Astrocyte (in vitro differentiated cells and primary cell): ENCODE measurements around the gene GORASP2.
A peak's percentile ranks its signal among the peaks of the same experiment; 100 is the strongest.

Experiments used
- CTCF ChIP-seq: IDR thresholded peaks from 2 replicates; pipeline ENCODE4 v1.5.1; 2011; ENCODE audit warnings: low read depth, mild to moderate bottlenecking, inconsistent platforms, low read length, moderate library complexity; ENCODE audit not compliant: insufficient read depth
- EZH2 ChIP-seq: IDR thresholded peaks from 2 replicates; pipeline ENCODE4 v1.6.1; 2012; ENCODE audit warnings: mild to moderate bottlenecking, low read length, inconsistent platforms; ENCODE audit not compliant: insufficient read depth

GRCh38 chr2:170928824-170929685 is at the start of gene GORASP2:
- TF ChIP-seq CTCF (peak; percentile 85), EZH2 (no peak)
